ENCODE results near the gene RIPOR2.
"Not testable (repeated sequence)": the region's sequence is repeated elsewhere in the genome, so short reads cannot be mapped to it uniquely, and the experiment has no call there.

RIPOR2 gene

DNA sequence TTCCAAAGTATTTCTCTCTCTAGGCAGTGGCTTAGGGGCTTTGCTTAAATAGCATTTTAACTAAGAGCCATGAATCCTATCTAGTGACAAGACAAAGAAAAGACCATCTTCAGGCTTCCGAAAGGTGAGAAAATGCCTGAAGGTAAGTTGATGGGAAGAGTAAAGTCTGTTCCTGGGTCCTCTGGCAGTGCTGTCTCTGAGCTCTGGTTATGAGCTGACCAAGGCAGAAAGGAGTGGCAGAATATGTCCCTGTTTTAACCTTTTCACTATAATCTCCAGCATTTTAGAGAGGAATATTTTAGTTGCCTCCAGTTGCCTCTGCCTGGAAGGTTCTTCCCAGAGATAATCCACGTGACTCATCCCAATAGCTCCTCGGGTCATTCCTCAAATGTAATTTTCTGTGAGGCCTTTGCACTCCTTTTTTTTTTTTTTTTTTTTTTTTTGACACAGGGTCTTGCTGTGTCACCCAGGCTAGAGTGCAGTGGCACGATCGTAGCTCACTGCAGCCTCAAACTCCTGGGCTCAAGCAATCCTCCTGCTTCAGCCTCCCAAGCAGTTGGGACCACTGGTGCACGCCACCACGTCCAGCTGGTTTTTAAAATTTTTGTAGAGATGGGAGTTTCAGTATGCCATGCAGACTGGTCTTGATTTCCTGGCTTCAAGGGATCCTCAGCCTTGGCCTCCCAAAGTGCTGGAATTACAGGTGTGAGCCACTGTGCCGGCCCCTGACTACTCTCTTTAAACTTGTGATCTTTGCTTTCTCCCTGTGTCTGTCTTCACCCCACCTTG, 133.3 kb downstream of the RIPOR2 start:
- DNase-seq (ENCODE audit: low read depth in 2 of 2): no peak

DNA sequence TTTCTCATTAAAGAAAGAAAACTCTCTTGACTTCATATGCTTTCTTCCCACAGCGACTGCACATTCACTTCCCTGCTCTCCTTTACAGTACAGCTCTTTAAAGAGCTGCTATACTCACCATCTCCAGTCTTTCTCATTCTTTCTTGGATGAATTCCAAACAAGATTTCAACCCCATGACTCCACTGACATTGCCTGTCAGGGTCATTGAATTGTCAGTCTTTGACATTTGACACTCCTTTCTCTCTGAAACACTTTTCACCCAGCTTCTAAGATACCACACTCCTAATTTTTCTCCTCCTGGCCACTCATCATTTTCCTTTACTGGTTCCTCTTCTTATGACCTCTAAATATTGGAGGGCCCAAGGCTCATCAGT, 136.2 kb downstream of the RIPOR2 start:
- DNase-seq (ENCODE audit: low read depth in 2 of 2): no peak

GRCh38 chr6:24798740-24799540, 136.8 kb downstream of the RIPOR2 start, which contains the start of gene ARMH2:
ARMH2 (minus strand) TSS chr6:24798917; CDS start chr6:24798857, 60 bp downstream.
- DNase-seq (ENCODE audit: low read depth in 2 of 2): no peak

GRCh38 chr6:24797596-24798216, 138.1 kb downstream of the RIPOR2 start:
- no peak for DNase-seq (ENCODE audit: low read depth in 2 of 2)

GRCh38 chr6:24796616-24797290, 139.0 kb downstream of the RIPOR2 start:
- no peak for DNase-seq (ENCODE audit: low read depth in 2 of 2)

- DNase-seq (ENCODE audit: low read depth in 2 of 2): no peak
Measured at GRCh38 chr6:24795106-24795505, 140.7 kb downstream of the RIPOR2 start.

DNA sequence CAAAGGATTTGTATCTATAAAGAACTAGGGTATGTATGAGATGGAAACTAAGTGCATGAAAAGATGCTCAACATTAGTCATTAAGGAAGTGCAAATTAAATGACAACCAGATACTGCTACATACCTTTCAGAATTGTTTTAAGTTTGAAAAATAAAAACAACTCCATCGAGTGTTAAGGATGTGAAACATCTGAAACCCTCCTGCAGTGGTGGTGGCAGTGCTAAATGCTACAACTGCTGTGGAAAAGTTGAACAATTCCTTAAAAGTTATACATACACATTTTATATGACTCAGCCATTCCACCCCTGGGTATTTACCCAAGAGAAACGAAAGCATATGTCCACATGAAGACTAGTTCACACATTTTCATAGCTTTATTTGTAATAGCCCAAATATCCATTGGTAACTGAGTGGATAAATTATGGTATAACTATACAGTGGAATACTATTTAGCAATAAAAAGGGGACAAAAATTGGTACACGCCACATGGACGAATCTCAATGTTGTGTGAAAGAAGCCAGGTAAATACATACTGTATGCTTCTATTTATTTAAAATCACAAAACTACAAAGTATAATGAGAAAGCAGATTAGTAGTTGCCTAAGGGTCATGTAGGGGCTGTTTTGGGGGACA, 147.6 kb downstream of the RIPOR2 start:
- DNase-seq (ENCODE audit: low read depth in 2 of 2): no peak

- DNase-seq (ENCODE audit: low read depth in 2 of 2): no peak
Measured at GRCh38 chr6:24780206-24780605, 155.6 kb downstream of the RIPOR2 start.

DNA sequence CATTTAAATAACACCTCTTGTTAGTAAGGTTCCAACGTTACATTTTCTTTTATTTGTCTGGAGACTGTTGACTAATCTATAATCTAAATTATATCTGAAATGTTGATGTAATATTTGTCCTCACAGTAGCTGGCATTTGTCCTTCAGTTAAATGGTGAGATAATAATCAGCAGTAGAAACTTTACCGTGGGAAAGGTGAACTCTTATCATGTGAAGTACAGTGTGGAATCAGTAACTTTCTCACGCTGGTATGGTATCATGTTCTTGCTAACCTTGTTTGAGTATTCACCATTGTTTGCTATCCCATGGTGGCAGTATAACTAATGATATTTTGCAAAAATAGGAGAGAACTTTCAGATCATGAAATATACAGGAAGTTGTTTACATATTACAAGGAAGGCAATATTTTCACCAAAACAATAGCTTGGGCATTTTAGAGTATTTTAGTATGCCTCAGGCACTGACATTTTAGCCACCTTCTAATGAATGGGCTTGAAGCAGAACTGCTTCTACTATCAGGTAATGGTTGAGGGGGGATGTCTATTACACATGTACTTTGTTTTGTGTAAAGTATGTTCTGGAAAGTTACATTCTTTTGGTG, 156.2 kb downstream of the RIPOR2 start:
- DNase-seq (ENCODE audit: low read depth in 2 of 2): no peak

DNA sequence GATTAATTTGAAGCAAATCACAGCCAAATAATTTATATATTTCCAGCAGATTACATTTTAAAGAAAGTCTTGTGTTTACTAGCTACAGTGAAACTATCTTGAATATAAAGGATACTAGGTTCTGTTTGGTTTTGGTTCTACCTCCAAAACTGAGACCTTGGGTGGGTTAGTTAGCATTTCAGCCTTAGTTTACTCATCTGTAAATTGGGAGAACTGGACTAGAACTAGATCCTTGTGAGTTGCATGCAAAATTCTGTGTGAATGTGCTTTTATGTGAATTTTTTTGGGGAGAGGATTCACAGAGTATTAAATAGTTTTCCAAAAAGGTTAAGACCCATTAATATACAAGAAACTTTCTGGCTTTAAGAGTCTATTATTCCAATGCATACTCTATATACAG, 156.9 kb downstream of the RIPOR2 start:
- DNase-seq (ENCODE audit: low read depth in 2 of 2): no peak

GRCh38 chr6:24778121-24778520, 157.6 kb downstream of the RIPOR2 start:
- DNase-seq (ENCODE audit: low read depth in 2 of 2): no peak

- no peak for DNase-seq (ENCODE audit: low read depth in 2 of 2)
Measured at GRCh38 chr6:24777227-24777626, 158.5 kb downstream of the RIPOR2 start.

GRCh38 chr6:24775520-24776058, 160.2 kb downstream of the RIPOR2 start:
- no peak for DNase-seq (ENCODE audit: low read depth in 2 of 2)

DNA sequence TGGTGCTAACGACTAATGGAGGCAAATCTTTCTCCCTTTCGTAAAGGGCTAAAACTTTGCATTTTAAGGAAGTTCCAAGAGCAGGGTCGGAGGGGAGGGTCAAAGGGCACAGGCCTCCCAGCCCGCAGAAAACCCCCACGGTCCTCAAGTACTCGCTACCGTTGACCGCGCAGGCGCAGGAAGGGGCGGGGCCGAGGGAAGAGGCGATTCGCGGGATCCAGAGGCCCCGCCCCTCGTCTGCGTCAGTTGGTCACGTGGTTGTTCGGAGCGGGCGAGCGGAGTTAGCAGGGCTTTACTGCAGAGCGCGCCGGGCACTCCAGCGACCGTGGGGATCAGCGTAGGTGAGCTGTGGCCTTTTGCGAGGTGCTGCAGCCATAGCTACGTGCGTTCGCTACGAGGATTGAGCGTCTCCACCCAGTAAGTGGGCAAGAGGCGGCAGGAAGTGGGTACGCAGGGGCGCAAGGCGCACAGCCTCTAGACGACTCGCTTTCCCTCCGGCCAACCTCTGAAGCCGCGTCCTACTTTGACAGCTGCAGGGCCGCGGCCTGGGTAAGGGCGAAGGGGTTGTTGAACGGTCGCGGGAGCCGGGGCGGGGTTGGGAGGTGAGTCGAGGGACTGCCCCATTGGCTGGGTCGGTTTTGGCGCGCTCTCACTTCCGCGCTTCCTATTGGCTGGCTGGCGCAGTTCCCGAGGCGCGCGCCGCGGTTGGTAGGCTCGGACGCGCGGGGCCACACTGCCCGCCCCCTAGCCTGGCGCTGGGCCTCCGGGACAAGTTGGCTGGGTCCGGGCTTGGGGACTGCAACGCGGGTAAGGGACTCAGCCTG, 160.9 kb downstream of the RIPOR2 start, which contains the start of gene GMNN:
Gene GMNN (plus strand): TSS at position 242 of the 824 bp plus-strand sequence. CDS start 2,310 bp downstream, outside the sequence.
- peak; percentile 98 to 99 for DNase-seq (ENCODE audit: low read depth in 2 of 2)

DNA sequence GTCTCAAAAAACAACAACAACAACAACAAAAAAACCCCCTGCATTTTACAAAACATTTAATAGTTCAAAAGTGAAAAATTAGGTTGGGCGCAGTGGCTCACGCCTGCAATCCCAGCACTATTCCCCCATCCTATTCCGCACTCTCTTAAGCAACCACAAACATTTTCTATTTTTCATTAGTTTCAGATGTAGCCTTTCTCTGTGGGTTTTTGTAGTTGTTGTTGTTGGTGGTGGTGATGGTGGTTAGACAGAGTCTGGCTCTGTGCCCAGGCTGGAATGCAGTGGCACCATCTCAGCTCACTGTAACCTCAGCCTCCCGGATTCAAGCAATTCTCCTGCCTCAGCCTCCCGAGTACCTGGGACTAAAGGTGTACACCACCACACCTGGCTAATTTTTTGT, 167.4 kb downstream of the RIPOR2 start:
- no peak for DNase-seq (ENCODE audit: low read depth in 2 of 2)

GRCh38 chr6:24766680-24767462, 168.9 kb downstream of the RIPOR2 start:
- no peak for DNase-seq (ENCODE audit: low read depth in 2 of 2)

GRCh38 chr6:24765968-24766367, 169.8 kb downstream of the RIPOR2 start:
- DNase-seq (ENCODE audit: low read depth in 2 of 2): not testable (repeated sequence)

DNA sequence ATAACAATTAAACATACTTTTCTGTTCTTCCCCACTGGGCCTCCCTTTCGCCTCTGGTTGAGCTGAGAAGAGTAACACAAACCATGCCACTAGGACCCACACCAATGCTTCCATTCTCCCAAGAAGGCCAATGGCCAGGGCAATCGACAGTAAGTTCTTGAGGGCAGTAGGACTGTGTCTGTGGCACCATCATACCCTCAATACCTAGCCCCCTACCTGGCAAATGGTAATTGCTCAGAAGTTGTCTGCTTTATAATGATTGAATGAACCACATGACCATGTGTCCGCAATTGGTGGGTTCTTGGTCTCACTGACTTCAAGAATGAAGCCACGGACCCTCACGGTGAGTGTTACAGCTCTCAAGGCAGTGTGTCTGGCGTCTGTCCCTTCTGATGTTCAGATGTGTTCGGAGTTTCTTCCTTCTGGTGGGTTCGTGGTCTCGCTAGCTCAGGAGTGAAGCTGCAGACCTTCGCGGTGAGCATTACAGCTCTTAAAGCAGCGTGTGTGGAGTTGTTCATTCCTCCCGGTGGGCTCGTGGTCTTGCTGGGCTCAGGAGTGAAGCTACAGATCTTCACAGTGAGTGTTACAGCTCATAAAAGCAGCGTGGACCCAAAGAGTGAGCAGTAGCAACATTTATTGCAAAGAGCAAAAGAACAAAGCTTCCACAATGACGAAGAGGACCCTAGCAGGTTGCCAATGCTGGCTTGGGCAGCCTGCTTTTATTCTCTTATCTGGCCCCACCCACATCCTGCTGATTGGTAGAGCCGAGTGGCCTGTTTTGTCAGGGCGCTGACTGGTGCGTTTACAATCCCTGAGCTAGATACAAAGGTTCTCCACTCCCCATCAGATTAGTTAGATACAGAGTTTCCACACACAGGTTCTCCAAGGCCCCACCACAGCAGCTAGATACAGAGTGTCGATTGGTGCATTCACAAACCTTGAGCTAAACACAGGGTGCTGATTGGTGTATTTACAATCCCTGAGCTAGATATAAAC, 170.6 kb downstream of the RIPOR2 start:
- DNase-seq (ENCODE audit: low read depth in 2 of 2): not testable (repeated sequence)

Data from activated CD4-positive, alpha-beta T cell treated with anti-CD3 and anti-CD28 coated beads for 24 hours (primary cell).